Ovary (tissue), 9 donors: ENCODE data around the gene ABI1. TPM values are rescaled to one million over a fixed set of nuclear protein-coding genes. Genes with fewer than 3 reads are reported as not detected.
A peak's percentile ranks its signal among the peaks of the same experiment; 100 is the strongest.

Source experiments
- DNase-seq, 5 donors: peaks; one replicate each; pipeline ENCODE4 v3.0.0-alpha.2; 2019 to 2020
- H3K27ac ChIP-seq, 2 donors: fragments of 200-600 bp; one replicate each; pipeline versions ENCODE4 v1.5.1 to v1.8.0; 2019 to 2022
- H3K27me3 ChIP-seq: fragments of 200-600 bp; one replicate; pipeline ENCODE4 v1.8.0; 2022
- H3K36me3 ChIP-seq: fragments of 200-600 bp; sonication (generic); one replicate; pipeline ENCODE4 v1.5.1; 2019
- H3K4me1 ChIP-seq: one replicate; pipeline ENCODE4 v1.8.1; 2013; ENCODE audit warnings: mild to moderate bottlenecking, moderate library complexity; ENCODE audit not compliant: insufficient read depth
- H3K4me3 ChIP-seq: fragments of 200-600 bp; sonication (generic); one replicate; pipeline ENCODE4 v1.5.1; 2017
- H3K9me3 ChIP-seq, 2 donors: fragments of 200-600 bp in 1 of 2; sonication (generic) in 1 of 2; one replicate each; pipeline versions ENCODE4 v1.5.1 to v1.8.1; 2013 to 2019; ENCODE audit warnings: mild to moderate bottlenecking in 1 of 2, moderate library complexity in 1 of 2
- EP300 ChIP-seq: sonication (generic); formaldehyde crosslinking; IDR thresholded peaks from one replicate; pipeline ENCODE4 v1.6.1; 2017; ENCODE audit warnings: antibody characterized with exemption
- POLR2A ChIP-seq: fragments of 450-650 bp; IDR thresholded peaks from one replicate; pipeline ENCODE4 v1.6.1; 2017; ENCODE audit warnings: antibody characterized with exemption, mild to moderate bottlenecking, moderate library complexity
- WGBS, 3 donors: extraction: QIAGEN DNeasy Blood & Tissue Kit in 1 of 3; methylation state at CpG; one replicate each; pipeline versions ENCODE4 v1.1.5 to v1.1.7; 2013 to 2017; 5-methylcytosine and 5-hydroxymethylcytosine counted together
- intact Hi-C, 4 donors: fragments of 100-400 bp; cut with DNase I; formaldehyde crosslinking; loops; one replicate each; pipeline versions ENCODE4 v1.11.0 to v1.15.1; 2022 to 2023
- polyA plus RNA-seq, 2 donors: library from polyadenylated mRNA; stranded (reverse); fragments of 200-250 nt in 1 of 2; fragments of 350-450 nt in 1 of 2; fragmentation: Illumina TruSeq in 1 of 2; extraction: RNeasy Lipid Tissue Mini Kit (QIAGEN cat#74804) in 1 of 2; gene quantifications; one replicate each; pipeline ENCODE4 v1.2.3, GENCODE V29; 2013 to 2014
- total RNA-seq, 7 donors: library from RNA; depleted of rRNA in 2 of 7; stranded (reverse); fragments of >200 nt in 2 of 7; fragmentation: NEBNext Ultra II Directional in 3 of 7; extraction: Animal tissue kit (Norgen Biotek cat#: 25700) in 3 of 7; gene quantifications; one replicate each; pipeline versions ENCODE4 v1.1.0 to v1.2.4, GENCODE V29; 2016 to 2023
- TF ChIP-seq, protein P1 (sequence below), 3 donors: fragments of 450-650 bp in 2 of 3; fragments of 200-600 bp in 1 of 3; IDR thresholded peaks; one replicate each; pipeline versions ENCODE4 v1.5.1 to v1.8.0; 2016 to 2022; ENCODE audit warnings: antibody characterized with exemption in 3 of 3, mild to moderate bottlenecking in 1 of 3
- donor health status: DM: no; HTN: no; CAD: no; lungs with moderate emphysema.
- donor health status: DM: no; HTN: no; CAD: no.
- donor health status: Bipolar disorder and iron deficiency.
- donor health status: DM: yes; HTN: yes; CAD: no.
- donor health status: DM: no; HTN: no; CAD: no.
- donor health status: DM: yes; HTN: yes; CAD: no.

ABI1 gene
- total and polyA plus RNA-seq, 9 donors: 29.8 to 51.7 (median 42.1) TPM

DNA sequence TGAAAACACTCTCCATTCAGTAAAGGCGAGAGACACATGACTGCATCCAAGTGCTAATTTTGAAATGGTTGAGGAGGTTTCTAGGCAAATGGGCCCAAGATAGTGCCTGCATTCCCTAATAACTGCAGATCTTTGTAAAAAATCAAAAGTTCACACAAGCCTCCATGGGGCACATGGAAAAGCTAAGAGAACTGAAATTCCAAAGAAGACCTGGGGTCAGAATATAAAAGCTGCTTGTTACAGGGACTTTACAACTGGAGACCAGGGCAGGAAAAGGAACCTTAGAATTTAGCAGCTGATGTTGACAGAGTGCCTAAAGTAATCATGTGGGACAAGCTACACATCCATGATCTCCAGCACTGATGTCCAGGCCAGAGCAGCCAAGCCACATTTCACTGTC, 10.0 kb upstream of the ABI1 start:
- Histone ChIP-seq H3K4me1 (no peaks in the 10 kb centered on the region), H3K9me3 (no peaks in the 10 kb centered on the region), H3K27ac (no peak overlapping the region), H3K27me3 (no peaks in the 10 kb centered on the region), H3K36me3 (no peaks in the 10 kb centered on the region), H3K4me3 (no peak overlapping the region)
- 86 to 94% (median 93%) methylated on average over 1 of the region's 1 CpG for WGBS, 3 donors
- intact Hi-C loops: loop anchor here in 1 of 4 donors (10.0 kb wide), 1 partner anchor 186 kb away; no protein-coding TSS in a partner anchor
- TF ChIP-seq, protein P1, sequence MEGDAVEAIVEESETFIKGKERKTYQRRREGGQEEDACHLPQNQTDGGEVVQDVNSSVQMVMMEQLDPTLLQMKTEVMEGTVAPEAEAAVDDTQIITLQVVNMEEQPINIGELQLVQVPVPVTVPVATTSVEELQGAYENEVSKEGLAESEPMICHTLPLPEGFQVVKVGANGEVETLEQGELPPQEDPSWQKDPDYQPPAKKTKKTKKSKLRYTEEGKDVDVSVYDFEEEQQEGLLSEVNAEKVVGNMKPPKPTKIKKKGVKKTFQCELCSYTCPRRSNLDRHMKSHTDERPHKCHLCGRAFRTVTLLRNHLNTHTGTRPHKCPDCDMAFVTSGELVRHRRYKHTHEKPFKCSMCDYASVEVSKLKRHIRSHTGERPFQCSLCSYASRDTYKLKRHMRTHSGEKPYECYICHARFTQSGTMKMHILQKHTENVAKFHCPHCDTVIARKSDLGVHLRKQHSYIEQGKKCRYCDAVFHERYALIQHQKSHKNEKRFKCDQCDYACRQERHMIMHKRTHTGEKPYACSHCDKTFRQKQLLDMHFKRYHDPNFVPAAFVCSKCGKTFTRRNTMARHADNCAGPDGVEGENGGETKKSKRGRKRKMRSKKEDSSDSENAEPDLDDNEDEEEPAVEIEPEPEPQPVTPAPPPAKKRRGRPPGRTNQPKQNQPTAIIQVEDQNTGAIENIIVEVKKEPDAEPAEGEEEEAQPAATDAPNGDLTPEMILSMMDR (IDR thresholded peaks at IDR 0.05): no peak
- TF ChIP-seq POLR2A (no peak), EP300 (no peak)
- no peak for DNase-seq

DNA sequence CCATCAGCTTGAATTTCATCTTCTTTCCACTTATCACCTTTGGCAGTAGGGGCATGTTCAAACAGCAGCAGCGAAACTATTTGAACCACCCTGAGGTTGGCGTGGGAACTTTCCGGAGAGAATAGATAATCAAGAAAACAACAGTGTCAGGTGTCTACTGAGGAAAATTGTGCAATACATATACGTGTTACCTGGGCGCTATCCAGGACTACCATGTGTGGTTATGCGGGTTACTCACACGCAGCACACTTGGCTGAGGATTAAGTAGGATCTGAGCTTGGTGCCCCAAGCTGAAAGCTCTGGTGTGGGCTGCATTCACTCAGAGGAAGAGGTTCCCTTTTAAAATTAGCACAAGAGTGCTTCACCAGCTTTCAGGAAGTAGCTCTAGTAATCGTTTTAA, 8.8 kb upstream of the ABI1 start:
- H3K27me3 ChIP-seq: no peaks in the 10 kb centered on the region

DNA sequence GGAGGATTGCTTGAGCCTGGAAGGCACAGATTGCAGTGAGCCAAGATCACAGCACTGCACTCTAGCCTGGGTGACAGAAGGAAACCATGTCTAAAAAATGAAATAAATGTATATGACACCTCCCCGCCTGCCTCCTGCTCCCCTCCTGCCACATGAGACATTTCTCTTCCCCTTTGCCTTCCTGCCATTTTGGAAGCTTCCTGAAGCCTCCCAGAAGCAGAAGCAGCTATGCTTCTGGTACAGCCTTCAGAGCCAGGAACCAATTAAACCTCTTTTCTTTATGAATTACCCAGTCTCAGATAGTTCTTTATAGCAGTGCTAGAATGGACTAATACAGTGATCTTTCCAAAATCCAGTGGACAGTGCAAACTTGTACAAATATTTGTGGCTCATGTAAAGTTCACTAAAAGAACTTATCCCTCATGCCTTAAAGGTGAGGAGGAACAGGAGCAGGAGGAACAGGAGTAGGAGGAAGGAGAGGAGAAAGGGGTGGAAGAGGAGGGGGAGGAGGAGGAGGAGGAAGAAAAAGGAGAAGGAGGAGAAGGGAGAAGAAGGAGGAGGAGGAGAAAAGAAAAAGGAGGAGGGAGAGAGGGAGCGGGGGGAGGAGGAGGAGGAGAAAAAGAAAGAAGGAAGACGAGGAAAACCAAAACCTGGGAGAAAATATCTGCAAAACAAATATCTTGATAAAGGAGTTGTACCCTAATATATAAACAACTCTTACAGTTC, 2.8 kb upstream of the ABI1 start:
- WGBS, 3 donors: 51 to 66% (median 59%) methylated on average over 3 of the region's 3 CpGs
- intact Hi-C loops: no loop called here
- no peaks in the 10 kb centered on the region for H3K36me3 ChIP-seq
- H3K9me3 ChIP-seq: no peaks in the 10 kb centered on the region
- no peaks in the 10 kb centered on the region for H3K27me3 ChIP-seq
- no peak overlapping the region for H3K4me3 ChIP-seq
- no peak overlapping the region for H3K27ac ChIP-seq
- no peaks in the 10 kb centered on the region for H3K4me1 ChIP-seq
- DNase-seq: no peak
- no peak for TF ChIP-seq POLR2A
- no peak for TF ChIP-seq EP300
- TF ChIP-seq, protein P1 (IDR thresholded peaks at IDR 0.05): no peak

More for the DNA sequence above, 8.8 kb upstream of the ABI1 start:
- Histone ChIP-seq H3K4me3 (no peak overlapping the region), H3K27ac (no peak overlapping the region), H3K36me3 (no peaks in the 10 kb centered on the region), H3K9me3 (no peaks in the 10 kb centered on the region), H3K4me1 (no peaks in the 10 kb centered on the region)
- TF ChIP-seq POLR2A (no peak), EP300 (no peak)
- TF ChIP-seq, protein P1 (IDR thresholded peaks at IDR 0.05): no peak
- intact Hi-C loops: no loop called here
- 58 to 70% (median 61%) methylated on average over 8 of the region's 8 CpGs for WGBS, 3 donors
- DNase-seq: no peak

DNA sequence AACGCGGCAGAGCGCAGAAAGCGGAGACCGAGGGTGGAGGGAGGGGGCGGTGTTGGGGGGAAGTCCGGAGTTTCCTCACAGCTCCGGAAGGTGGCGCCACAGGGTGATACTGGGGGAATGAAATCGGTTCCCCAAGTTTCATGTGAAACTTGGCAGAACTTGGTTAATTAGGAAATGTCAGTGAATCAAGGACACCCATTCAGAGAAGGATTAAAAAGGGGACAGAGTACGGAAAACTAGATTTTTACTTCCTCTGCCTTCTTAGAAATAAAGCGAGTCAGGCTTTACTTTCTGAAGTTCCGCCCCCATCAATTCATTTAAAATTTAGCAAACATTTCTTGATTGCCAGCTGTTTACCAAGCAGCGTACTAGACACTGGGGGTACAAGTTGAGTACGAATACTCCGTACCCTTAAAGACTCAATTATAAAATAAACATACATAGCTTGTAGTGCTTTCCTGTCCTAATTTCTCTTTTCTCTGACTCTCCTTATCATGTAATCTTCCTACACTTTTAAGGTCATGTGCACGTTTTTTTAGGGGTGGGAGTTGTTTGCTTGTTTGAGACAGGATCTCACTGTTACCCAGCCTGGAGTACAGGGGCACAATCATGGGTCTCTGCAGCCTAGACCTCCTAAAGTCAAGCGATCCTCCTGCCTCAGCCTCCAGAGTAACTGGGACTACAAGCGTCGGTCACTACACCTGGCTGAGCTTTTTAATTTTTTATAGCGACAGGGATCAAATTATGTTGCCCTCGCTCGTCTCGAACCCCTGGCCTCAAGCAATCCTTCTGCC, 644 bp upstream of the ABI1 start:
- DNase-seq: no peak
- intact Hi-C loops: no loop called here
- Histone ChIP-seq H3K4me3 (no peak overlapping the region), H3K27ac (no peak overlapping the region), H3K36me3 (no peaks in the 10 kb centered on the region), H3K27me3 (no peaks in the 10 kb centered on the region), H3K9me3 (no peaks in the 10 kb centered on the region), H3K4me1 (peaks cover 6% of the 10 kb centered on the region)
- WGBS, 3 donors: 29 to 33% (median 31%) methylated on average over 24 of the region's 24 CpGs
- TF ChIP-seq EP300 (no peak), POLR2A (no peak)
- TF ChIP-seq, protein P1 (IDR thresholded peaks at IDR 0.05): peak; percentile 22 to 69 (median 35)
